Motor neuron (in vitro differentiated cells): ENCODE measurements around the gene GUK1. TPM values are rescaled to one million over a fixed set of nuclear protein-coding genes. Genes with fewer than 3 reads are reported as not detected.
"Not testable (repeated sequence)": the region's sequence is repeated elsewhere in the genome, so short reads cannot be mapped to it uniquely, and the experiment has no call there.

Experiments used
- ATAC-seq, 8 experiments: fragments of 200-7000 bp; cut with Tn5 transposase; replicated peaks in 6 of 8; 2 replicates each; pipeline ENCODE4 v1.8.0; 2021; ENCODE audit warnings: mild to moderate bottlenecking in 8 of 8, moderate library complexity in 8 of 8
- H3K27ac ChIP-seq, 2 donors: fragments of 250-450 bp; sonication (Bioruptor Pico); 2 replicates each; pipeline ENCODE4 v1.9.0; 2021; ENCODE audit warnings: antibody characterized with exemption in 2 of 2, mild to moderate bottlenecking in 2 of 2, moderate library complexity in 1 of 2
- H3K4me1 ChIP-seq, 2 donors: fragments of 250-450 bp; sonication (Bioruptor Pico); replicated peaks in 1 of 2; 2 replicates each; pipeline ENCODE4 v1.6.1; 2021; ENCODE audit warnings: antibody characterized with exemption in 2 of 2, mild to moderate bottlenecking in 2 of 2, moderate library complexity in 1 of 2
- H3K4me3 ChIP-seq, 5 donors: fragments of 250-450 bp; sonication (Bioruptor Pico); 2 replicates each; pipeline ENCODE4 v1.9.0; 2021; ENCODE audit warnings: antibody characterized with exemption in 5 of 5, mild to moderate bottlenecking in 5 of 5, moderate library complexity in 4 of 5
- WGBS, 10 experiments: fragments of 450-650 bp; shearing (Covaris generic); methylation state at CpG; one replicate each; pipeline ENCODE4 v1.0.0; 2022; 5-methylcytosine and 5-hydroxymethylcytosine counted together
- in situ Hi-C, 9 experiments: fragments of 400-800 bp; cut with MboI; loops; one replicate each; pipeline ENCODE4 v1.15.0; 2021; ENCODE audit warnings: low sequenced_read_pairs in 9 of 9, low pct_unique_long_range_greater_than_20kb in 2 of 9; ENCODE audit not compliant: unreplicated experiment in 9 of 9
- total RNA-seq, 8 experiments: library from RNA; unstranded; fragments of 300-600 nt; gene quantifications; 2 replicates each; pipeline versions ENCODE4 v1.2.3 to v1.2.4, GENCODE V29; 2022

Gene GUK1
- total RNA-seq, 8 experiments from 2014 or later: 187 to 466 (median 319) TPM

GRCh38 chr1:228176461-228177182, 36.5 kb downstream of the GUK1 start:
- peaks cover 0 to 11% of the 10 kb centered on the region in 2 donors for H3K4me1 ChIP-seq
- in situ Hi-C loops: no loop called here
- H3K4me3 ChIP-seq: no peak overlapping the region
- ATAC-seq: no peak
- 68 to 100% (median 90%) methylated on average over 1 to 16 of the region's 19 CpGs; no CpG with 5 or more reads in 3 of the 10 experiments for WGBS, 10 experiments
- H3K27ac ChIP-seq: no peak overlapping the region

GRCh38 chr1:228177183-228177475, 37.0 kb downstream of the GUK1 start:
- peaks cover 0 to 11% of the 10 kb centered on the region in 2 donors for H3K4me1 ChIP-seq
- no peak overlapping the region for H3K4me3 ChIP-seq
- in situ Hi-C loops: no loop called here
- ATAC-seq: no peak
- no peak overlapping the region for H3K27ac ChIP-seq
- WGBS, 10 experiments: 80 to 100% (median 81%) methylated on average over 1 to 4 of the region's 5 CpGs; no CpG with 5 or more reads in 4 of the 10 experiments

- no peak for ATAC-seq
- Histone ChIP-seq H3K4me1 (peaks cover 0 to 11% of the 10 kb centered on the region in 2 donors), H3K4me3 (no peak overlapping the region), H3K27ac (no peak overlapping the region)
- WGBS, 10 experiments: 79 to 100% (median 88%) methylated on average over 1 to 11 of the region's 12 CpGs; no CpG with 5 or more reads in 1 of the 10 experiments
- in situ Hi-C loops: no loop called here
Observed at GRCh38 chr1:228177721-228178710, 37.9 kb downstream of the GUK1 start.

DNA sequence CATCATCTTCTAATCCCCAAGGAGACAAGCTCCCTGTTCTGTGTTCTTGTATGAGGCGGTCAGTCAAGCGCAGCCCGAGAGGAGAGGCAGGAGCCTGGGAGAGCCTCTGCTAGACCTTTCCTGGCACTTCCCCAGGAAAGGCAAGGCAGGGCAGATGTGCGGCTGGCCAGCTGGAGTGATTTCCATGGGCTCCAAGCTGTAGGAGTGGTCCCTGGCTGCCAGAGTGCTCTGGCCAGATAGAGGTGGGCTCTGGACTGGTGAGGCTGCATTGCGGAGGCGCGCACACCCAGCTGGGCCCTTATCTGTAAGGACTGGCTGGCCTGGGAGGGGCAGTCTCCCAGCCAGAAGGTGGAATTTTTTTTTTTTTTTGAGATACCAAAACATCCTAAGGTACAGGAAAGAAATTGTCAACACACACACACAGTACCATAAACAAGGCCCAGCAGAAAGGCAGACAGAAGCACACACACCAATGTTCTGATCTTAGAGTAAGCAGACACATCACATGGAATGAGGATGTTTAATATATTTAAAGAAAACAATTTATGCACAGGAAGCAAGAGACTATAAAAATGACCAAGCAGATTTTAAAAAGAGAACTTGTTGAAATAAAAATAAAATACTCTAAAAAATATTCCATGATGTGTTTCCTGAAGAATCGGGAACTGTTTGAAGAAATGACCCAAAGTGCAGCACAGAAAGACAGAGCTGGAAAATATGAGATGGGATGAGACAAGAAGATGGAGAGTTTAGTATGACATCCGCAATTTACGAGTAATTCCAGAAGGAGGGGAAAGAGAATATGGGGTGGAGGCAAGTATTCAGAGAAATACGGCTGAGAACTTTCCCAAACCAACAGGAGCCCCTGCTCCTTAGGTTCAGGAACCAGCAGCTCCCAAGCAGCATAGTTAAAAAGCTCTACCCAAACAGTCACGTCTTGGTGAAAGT, 38.9 kb downstream of the GUK1 start:
- Histone ChIP-seq H3K4me1 (peaks cover 4 to 8% of the 10 kb centered on the region in 2 donors), H3K4me3 (no peak overlapping the region), H3K27ac (no peak overlapping the region)
- peak in 1 of 8 experiments; percentile 26 for ATAC-seq
- in situ Hi-C loops: no loop called here
- WGBS, 10 experiments: 41 to 98% (median 83%) methylated on average over 4 to 9 of the region's 12 CpGs

GRCh38 chr1:228180271-228180958, 40.3 kb downstream of the GUK1 start:
- in situ Hi-C loops: no loop called here
- H3K4me3 ChIP-seq: no peak overlapping the region

GRCh38 chr1:228180959-228181644, 41.0 kb downstream of the GUK1 start:
- Histone ChIP-seq H3K4me1 (peaks cover 10 to 16% of the 10 kb centered on the region in 2 donors), H3K4me3 (no peak overlapping the region), H3K27ac (no peak overlapping the region)
- in situ Hi-C loops: no loop called here
- ATAC-seq: no peak
- 91 to 100% (median 98%) methylated on average over 1 to 7 of the region's 7 CpGs; no CpG with 5 or more reads in 5 of the 10 experiments for WGBS, 10 experiments

More at GRCh38 chr1:228180271-228180958, 40.3 kb downstream of the GUK1 start:
- 50 to 100% (median 86%) methylated on average over 1 to 4 of the region's 4 CpGs; no CpG with 5 or more reads in 3 of the 10 experiments for WGBS, 10 experiments
- peak in 1 of 8 experiments; percentile 67 for ATAC-seq
- Histone ChIP-seq H3K27ac (no peak overlapping the region), H3K4me1 (peaks cover 10 to 11% of the 10 kb centered on the region in 2 donors)

DNA sequence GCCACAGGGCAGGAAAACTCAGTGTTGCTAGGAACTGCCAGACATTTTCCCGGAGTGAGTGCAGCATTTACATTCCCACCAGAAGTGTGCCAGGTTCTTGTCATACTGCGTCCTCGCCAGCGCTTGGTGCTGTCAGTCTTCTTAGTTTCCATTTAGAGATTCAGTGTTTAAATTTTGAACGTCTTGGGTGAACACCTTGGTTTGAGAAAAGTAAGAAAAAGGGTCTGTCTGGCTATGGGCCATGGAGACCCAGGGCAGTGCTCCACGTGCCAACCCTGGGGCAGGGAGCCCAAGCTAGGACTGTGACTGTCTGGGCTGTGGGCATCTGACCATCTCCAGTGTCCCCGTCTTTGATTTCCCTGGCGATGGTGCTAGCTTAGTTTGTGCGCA, 41.6 kb downstream of the GUK1 start:
- 86 to 100% (median 97%) methylated on average over 1 to 9 of the region's 9 CpGs; no CpG with 5 or more reads in 3 of the 10 experiments for WGBS, 10 experiments
- ATAC-seq: no peak
- Histone ChIP-seq H3K4me1 (peaks cover 10 to 18% of the 10 kb centered on the region in 2 donors), H3K27ac (no peak overlapping the region), H3K4me3 (no peak overlapping the region)
- in situ Hi-C loops: no loop called here

- H3K4me3 ChIP-seq: no peak overlapping the region
- H3K4me1 ChIP-seq: peaks cover 10 to 18% of the 10 kb centered on the region in 2 donors
- WGBS, 10 experiments: 67 to 100% (median 82%) methylated on average over 1 of the region's 32 CpGs; no CpG with 5 or more reads in 6 of the 10 experiments
- in situ Hi-C loops: no loop called here
- H3K27ac ChIP-seq: no peak overlapping the region
- ATAC-seq: no peak
Observed at GRCh38 chr1:228182296-228183030, 42.4 kb downstream of the GUK1 start.

DNA sequence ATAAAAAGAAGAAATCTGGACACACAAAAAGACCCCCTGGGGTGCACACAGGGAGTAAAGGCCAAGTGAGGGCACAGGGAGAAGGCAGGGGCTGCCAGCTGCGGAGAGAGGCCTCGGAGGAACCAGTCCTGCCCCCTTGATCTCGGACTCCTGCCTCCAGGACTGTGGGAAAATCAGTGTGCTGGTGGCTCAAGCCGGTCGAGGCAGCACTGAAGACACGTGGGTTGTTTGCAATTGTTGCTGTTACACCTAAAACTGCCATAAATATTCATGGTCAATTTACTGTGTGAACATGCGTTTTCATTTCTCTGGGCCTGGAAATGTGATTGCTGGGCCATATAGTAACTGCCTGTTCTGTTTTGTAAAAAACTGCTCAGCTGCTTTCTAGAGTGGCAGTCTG, 44.1 kb downstream of the GUK1 start:
- peak; percentile 14 to 97 (median 82) for ATAC-seq
- peak overlapping the region; percentile 40 to 53 for H3K27ac ChIP-seq

DNA sequence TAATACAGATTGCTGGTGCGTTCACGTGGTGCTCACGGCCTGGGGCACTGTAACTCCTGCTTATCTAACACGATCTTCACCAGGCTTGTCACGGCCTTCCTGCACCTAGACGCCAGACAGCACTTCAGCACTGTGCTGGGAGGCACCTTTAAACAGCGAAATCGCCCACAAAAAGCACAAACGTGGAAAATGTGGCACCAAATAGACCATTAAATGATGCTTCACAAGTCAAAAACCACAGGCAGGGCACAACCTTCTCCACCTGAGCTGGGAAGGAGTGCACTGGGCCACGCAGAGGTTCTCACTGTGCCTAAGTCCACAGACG, 45.5 kb downstream of the GUK1 start:
- Histone ChIP-seq H3K27ac (no peak overlapping the region), H3K4me1 (peaks cover 10 to 18% of the 10 kb centered on the region in 2 donors), H3K4me3 (no peak overlapping the region)
- WGBS, 10 experiments: 70 to 87% (median 83%) methylated on average over 2 to 11 of the region's 11 CpGs; no CpG with 5 or more reads in 3 of the 10 experiments
- no peak for ATAC-seq
- in situ Hi-C loops: no loop called here

More for the DNA sequence above, 44.1 kb downstream of the GUK1 start:
- in situ Hi-C loops: no loop called here
- 24 to 80% (median 50%) methylated on average over 1 to 7 of the region's 7 CpGs; no CpG with 5 or more reads in 1 of the 10 experiments for WGBS, 10 experiments
- Histone ChIP-seq H3K4me3 (no peak overlapping the region), H3K4me1 (peaks cover 10 to 18% of the 10 kb centered on the region in 2 donors)

DNA sequence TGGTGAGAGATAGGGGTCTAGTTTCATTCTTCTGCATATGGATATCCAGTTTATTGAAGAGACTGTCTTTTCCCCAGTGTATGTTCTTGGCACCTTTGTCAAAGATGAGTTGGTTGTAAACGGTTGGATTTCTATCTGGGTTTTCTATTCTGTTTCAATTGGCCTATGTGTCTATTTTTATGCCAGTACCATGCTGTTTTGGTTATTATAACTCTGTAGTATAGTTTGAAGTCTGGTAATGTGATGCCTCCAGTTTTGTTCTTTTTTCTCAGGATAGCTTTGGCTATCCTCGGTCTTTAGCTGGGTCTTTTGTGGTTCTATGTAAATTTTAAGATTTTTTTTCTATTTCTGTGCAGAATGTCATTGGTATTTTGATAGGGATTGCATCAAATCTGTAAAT, 48.2 kb downstream of the GUK1 start:
- in situ Hi-C loops, H3K27ac ChIP-seq, ATAC-seq, H3K4me3 ChIP-seq: not testable (repeated sequence)
- 33 to 91% (median 69%) methylated on average over 1 to 2 of the region's 2 CpGs; no CpG with 5 or more reads in 2 of the 10 experiments for WGBS, 10 experiments
- peaks cover 10 to 18% of the 10 kb centered on the region in 2 donors for H3K4me1 ChIP-seq
